ENCODE data around the gene OR6K2. TPM values are rescaled to one million over a fixed set of nuclear protein-coding genes. Genes with fewer than 3 reads are reported as not detected.
"Not testable (repeated sequence)": the region's sequence is repeated elsewhere in the genome, so short reads cannot be mapped to it uniquely, and the experiment has no call there.

Gene OR6K2, protein sequence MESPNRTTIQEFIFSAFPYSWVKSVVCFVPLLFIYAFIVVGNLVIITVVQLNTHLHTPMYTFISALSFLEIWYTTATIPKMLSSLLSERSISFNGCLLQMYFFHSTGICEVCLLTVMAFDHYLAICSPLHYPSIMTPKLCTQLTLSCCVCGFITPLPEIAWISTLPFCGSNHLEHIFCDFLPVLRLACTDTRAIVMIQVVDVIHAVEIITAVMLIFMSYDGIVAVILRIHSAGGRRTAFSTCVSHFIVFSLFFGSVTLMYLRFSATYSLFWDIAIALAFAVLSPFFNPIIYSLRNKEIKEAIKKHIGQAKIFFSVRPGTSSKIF
- not detected in 2 replicates for total RNA-seq (2014; rRNA removed; shearing (Covaris generic))

GRCh38 chr1:158700552-158700951 is at the start of gene OR6K2:
TSS of gene OR6K2 (minus strand) at chr1:158700652. CDS start at chr1:158700652, 0 bp downstream.
- no peak for DNase-seq (ENCODE audit: low read depth)

DNA sequence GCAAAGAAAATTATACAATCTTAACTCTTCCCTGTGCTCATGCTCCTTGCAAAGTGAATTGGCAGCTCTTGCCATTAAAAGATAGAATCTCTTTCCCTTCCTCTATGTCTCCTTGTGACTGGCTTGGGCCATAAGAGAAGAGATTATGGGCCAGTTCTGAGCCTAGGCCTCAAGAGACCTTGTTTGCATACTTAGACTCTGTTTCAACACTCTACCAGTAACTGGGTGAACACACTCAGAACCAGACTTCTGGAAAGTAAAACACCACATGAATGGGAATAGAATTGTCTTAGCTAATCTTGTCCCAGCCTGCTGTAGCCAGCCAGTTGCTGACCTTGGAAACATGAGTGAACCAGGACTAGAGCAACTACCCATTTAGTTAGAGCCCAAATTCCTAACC is 35.4 kb upstream of the OR6K2 start:
- no peak for DNase-seq (ENCODE audit: low read depth)

DNA sequence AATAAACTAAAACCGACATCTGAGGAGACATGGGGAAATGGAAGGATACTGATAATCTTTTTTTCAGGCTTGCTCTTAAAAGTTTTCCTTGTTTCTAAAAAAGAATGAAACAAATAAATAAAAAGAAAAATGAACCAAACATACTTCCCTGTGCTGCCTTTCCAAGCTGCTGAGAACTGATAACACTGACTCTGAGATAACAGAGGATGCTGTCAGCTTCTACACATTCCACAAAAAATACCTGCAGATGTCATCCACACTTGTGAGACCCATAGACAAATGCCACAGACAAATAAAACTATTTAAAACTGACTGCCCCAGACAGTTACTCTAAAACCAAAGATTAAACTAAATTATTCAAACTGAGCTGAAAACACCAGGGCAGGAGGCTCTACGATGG is 32.1 kb upstream of the OR6K2 start:
- DNase-seq (ENCODE audit: low read depth) = no peak

GRCh38 chr1:158731707-158732106 is 31.3 kb upstream of the OR6K2 start:
- no peak for DNase-seq (ENCODE audit: low read depth)

GRCh38 chr1:158730453-158730852 is 30.0 kb upstream of the OR6K2 start:
- DNase-seq (ENCODE audit: low read depth) = no peak

DNA sequence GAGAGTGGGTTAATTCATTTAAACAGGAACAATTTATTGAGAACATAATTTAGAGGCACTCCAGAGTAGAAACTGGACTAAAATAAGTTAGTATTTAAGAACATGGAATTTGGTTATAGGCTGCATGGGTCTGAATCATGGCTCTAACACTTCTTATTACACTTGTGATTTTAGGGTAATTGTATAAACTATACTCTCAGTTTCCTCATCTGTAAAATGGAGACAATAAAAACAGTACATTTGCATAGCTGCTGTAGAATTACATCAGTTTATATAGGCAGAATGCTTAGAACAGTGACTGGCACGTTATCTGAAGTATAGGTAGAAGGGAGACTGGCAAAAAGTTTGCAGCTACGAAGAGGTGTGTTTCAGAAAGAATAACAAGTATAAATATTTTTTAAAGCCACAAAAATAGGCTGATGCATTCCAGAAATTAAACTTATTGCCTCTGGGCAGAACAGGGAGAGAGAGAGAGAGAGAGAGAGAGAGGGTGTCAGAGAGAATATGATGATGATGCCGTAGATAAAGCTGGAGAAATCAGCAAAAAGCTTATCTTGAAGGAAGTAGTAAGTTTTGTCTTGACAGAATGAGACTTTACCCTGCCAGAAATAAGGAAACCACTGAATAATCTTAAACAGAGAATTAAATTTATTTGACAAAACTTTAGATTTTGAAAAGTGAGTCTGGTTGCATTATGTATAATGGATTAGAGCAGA is 28.2 kb upstream of the OR6K2 start:
- no peak for DNase-seq (ENCODE audit: low read depth)

DNA sequence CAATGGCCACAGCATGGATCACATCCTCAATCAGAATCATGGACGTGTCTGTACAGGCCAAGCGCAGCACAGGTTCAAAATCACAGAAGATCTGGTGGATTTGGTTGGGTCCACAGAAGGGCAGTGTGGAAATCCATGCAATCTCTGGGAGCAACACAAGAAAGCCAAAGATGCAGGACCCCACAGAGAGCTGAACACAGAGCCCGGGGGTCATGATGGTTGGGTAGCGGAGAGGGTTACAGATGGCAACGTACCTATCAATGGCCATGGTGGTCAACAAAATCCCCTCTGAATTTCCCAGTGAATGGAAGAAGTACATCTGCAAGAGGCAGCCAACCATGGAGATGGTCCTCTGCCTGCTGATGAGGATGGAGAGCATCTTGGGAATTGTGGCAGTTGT is 24.0 kb upstream of the OR6K2 start:
- no peak for DNase-seq (ENCODE audit: low read depth)

GRCh38 chr1:158720620-158721019 is 20.2 kb upstream of the OR6K2 start, which contains the start of gene OR6K3:
TSS of gene OR6K3 (minus strand) at chr1:158720720. CDS start at chr1:158718115, 2,605 bp downstream.
- DNase-seq (ENCODE audit: low read depth) = no peak

- no peak for DNase-seq (ENCODE audit: low read depth)
These were observed 19.2 kb upstream of the OR6K2 start for GRCh38 chr1:158719664-158720063.

DNA sequence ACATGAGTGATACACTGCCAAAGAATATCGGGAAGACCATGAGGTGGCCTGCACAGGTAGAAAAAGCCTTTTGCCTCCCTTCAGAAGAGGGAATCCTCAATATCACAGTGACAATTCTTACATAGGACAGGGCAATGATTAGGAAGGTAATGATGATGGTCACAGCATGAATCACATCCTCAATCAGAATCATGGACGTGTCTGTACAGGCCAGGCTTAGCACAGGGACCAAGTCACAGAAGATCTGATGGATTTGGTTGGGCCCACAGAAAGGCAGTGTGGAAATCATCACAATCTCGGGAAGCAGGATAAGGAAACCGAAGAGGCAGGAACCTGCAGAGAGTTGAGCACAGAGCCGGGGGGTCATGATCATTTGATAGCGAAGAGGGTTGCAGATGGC is 16.9 kb upstream of the OR6K2 start:
- DNase-seq (ENCODE audit: low read depth) = no peak

DNA sequence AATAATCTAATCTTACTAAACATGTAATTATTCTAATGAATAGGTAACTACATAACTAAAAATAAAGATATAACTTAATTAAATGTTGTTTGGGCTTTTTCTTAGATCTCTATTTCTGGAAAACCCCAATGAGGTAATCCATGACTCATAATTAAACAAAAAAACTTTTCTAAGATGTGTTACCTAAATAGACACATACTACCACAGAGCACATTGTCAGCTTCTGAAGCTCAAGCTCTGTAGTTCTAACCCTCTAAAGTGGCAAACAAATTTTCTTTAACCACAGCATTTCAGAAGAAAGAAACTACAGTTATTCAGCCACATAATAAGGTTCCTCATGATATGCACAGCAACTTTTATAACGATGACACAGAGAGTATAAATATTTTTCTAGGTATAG is 15.9 kb upstream of the OR6K2 start:
- DNase-seq (ENCODE audit: low read depth) = peak; percentile 3

DNA sequence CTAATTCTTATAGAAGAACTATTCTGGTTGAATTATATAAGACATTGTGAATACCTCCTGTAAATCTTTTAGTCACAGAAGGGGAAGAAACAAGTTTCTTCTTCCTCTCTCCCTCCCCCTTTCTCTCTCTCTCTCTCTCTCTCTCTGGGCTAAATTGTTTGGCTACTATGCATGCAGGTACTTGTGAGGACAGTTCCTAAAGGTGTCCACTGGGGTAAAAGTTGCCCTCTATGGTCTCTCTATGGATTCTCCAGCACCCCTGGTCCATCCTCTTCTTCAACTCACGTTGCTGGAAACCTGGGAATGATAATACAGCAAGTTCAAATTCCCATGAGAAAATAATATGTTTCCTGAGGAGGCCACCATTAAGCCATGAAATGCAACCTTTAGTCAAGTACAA is 14.3 kb upstream of the OR6K2 start:
- DNase-seq (ENCODE audit: low read depth) = no peak

GRCh38 chr1:158711098-158711497 is 10.6 kb upstream of the OR6K2 start:
- no peak for DNase-seq (ENCODE audit: low read depth)

DNA sequence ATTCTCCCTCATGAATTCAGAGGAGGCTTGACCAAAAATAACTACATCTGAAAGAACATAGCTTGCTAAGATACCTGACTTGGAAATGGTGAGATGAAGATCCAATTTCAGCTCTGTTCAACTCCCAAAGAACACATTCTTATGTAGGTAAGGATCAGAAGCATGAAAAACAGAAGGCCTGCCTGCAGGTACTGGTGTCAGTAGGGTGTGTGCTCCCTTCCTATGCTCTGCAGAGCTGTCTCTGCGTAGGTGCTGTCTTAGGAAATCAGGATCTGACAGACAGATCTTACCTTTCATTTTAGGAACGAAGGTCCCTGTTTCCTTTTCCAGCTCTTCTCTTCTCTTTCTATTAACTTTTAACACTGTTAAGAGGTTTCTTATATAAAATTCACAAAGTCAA is 5.6 kb upstream of the OR6K2 start:
- DNase-seq (ENCODE audit: low read depth) = no peak

- no peak for DNase-seq (ENCODE audit: low read depth)
These were observed 5.9 kb downstream of the OR6K2 start for GRCh38 chr1:158694596-158694995.

DNA sequence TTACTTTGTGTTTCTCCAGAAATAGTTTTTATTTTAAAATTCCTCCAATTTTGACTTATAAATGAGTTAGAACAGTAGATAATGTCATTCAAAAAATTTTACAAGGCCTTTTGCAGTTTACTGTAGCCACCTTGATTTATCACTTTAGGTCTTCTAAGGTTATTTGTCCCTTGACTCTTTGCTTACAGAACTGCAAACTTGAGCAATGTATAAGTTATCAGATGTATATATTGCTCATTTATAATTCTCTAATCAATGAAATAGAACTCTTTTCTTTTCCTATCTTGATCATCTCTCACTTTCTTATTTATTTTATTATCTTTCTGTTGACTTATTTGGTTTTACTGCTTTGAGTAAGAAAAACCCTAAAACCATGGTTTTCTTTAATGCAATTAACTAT is 8.1 kb downstream of the OR6K2 start:
- no peak for DNase-seq (ENCODE audit: low read depth)

DNA sequence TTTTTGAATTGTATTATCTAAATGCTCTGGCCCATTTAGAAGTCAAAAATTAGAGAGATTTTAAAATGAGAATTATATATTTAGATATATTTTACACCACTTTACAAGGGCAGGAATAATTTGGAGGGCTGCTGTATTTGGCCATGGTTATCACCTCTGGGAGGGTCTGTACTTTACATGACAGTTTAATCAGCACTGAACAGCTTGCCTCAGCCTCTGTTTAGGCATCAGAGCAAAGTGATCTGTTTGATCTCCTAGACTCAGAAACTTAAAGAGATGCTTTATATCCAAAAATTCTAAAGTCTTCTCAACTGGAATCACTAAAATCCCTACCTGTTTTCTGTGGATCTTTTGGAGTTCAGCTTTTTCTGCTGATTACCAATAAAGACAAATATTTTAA is 8.5 kb downstream of the OR6K2 start:
- no peak for DNase-seq (ENCODE audit: low read depth)

DNA sequence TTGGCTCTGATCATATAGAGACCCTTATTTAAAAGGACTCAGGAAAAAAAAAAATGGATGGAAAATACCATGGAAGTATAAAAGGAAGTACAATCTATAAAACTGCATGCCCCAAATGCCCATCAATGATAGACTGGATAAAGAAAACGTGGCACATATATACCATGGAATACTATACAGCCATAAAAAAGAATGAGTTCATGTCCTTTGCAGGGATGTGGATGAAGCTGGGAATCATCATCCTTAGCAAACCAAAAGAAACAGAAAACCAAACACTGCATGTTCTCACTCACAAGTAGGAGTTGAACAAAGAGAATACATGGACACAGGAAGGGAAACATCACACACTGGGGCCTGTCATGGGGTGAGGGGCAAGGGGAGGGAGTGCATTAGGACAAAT is 9.3 kb downstream of the OR6K2 start:
- DNase-seq (ENCODE audit: low read depth) = not testable (repeated sequence)

DNA sequence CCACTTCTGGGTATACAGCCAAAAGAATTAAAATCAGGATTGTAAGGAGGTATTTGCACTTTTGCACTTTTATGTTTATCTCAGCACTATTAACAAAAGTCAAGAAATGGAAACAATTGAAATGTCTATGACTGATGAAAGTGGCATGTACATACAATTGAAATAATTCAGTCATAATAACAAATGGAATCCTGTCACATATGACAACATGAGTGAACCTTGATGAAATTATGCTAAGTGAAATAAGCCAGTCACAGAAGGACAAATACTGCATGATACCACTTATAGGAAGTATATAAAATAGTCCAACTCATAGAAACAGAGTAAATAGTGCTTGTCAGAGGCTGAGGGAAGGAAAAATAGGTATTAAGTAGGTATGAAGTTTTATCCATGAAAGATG is 10.6 kb downstream of the OR6K2 start:
- no peak for DNase-seq (ENCODE audit: low read depth)

DNA sequence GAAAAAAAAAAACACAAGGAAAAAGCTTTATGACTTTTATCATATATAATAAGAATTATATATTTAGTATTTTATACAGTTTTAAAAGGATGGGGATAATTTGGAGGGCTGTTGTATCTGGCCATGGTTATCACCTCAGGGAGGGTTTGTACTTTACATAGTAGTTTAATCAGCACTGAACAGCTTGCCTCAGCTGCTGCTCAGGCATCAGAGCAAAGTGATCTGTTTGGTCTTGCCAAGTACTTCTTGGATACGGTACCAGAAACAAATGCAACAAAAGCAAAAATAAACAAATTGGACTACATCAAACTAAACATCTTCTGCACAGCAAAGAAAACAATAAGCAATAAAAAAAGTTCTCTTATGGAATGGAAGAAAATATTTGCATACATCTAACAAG is 11.3 kb downstream of the OR6K2 start:
- no peak for DNase-seq (ENCODE audit: low read depth)

- DNase-seq (ENCODE audit: low read depth) = not testable (repeated sequence)
These were observed 12.1 kb downstream of the OR6K2 start for GRCh38 chr1:158688343-158688742.

GRCh38 chr1:158687037-158687436 is 13.4 kb downstream of the OR6K2 start:
- DNase-seq (ENCODE audit: low read depth) = no peak

Measured in M059J (cell line).